Measurements from ENCODE around the gene OAS1.
A peak's percentile ranks its signal among the peaks of the same experiment; 100 is the strongest.

The OAS1 gene

DNA sequence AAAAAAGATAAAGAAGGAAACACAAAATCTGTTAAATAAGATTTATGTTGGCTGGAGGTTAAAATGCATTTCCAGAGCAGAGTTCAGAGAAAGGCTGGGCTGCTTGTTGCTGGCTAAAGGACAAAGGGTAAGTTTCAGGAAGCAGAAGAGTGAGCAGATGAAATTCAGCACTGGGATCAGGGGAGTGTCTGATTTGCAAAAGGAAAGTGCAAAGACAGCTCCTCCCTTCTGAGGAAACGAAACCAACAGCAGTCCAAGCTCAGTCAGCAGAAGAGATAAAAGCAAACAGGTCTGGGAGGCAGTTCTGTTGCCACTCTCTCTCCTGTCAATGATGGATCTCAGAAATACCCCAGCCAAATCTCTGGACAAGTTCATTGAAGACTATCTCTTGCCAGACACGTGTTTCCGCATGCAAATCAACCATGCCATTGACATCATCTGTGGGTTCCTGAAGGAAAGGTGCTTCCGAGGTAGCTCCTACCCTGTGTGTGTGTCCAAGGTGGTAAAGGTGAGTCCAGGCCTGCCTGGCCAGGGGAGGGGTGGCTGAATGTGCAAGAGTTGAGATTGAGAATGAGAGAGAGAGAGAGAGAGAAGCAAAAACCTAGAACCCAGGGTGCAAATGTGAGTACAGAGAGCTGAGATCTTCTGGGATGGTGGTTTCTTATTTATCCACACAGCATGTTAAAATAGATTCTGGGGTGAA lies at the start of gene OAS1:
OAS1 (plus strand) TSS at position 251 of the 703 bp plus-strand sequence; CDS start at position 329, 78 bp downstream.
- peak; percentile 87 to 94 (median 89) for DNase-seq

DNA sequence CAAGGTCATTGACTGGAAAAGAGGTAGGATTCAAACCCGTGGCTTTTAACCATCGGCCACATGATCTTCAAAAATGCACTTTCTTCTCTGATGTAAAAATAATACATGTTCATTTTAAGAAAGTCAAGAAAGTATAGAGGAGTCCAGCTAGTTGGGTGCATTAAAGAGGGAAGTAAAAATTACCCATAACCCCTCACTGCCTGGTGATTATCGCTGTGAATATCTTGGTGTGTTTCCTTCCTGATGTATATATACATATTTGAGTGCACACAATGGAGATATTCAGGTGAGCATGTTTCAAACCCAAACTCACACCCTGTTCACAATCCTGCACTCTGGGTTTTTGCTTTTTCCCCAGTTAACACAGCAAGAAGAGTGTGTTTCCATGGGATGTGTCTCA lies 47.5 kb upstream of the OAS1 start:
- no peak for DNase-seq

GRCh38 chr12:112860181-112860580 lies 46.6 kb upstream of the OAS1 start:
- DNase-seq, result no peak

DNA sequence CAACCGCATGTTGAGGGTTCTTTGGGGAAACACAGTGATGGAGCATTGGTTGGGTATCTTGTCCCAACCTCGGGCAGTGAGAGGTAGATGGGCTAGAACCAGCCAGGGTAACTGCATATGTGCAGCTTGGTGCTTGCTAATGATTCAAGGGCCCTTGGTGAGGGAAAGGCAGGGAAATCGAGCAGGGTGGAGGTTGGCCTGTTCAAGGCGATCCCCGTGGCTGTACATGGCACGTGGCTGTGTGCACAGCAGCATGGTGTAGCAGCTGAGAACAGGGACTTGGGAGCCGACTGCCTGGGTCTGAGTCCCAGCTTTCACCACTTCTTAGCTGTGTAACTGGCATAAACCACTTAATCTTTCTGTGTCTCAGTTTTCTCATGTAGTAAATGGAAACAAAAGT lies 45.5 kb upstream of the OAS1 start:
- no peak for DNase-seq

DNA sequence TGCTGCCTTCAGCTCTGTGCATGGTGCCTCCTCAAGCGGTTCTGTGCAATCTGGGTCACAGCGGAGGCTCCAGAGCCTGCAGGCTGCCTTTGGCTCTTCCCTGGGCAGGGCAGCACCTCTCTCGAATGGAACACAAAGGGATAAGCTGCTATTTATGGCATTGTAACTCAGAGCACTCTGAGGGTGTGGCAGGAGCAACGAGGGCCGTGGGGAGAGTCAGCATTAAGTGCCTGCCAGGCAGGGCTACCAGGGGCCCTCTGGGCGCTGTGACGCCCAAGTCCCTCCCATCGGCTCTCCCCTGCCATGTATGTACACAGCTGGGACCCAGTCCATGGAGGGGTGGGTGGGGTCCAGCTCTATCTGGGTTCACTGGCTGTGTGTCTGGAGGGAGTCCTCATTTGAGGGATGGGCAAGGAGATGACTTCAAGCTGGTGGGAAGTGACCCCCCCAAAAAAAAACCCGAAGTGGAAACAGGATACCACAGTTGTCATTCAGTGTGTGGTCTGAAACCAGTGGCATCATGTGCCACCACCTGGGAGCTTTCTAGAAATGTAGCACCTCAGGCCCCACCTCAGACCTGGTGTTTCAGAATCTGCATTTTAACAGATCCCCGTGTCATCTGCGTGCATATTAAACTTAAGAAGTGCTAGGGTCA lies 44.0 kb upstream of the OAS1 start:
- no peak for DNase-seq

DNA sequence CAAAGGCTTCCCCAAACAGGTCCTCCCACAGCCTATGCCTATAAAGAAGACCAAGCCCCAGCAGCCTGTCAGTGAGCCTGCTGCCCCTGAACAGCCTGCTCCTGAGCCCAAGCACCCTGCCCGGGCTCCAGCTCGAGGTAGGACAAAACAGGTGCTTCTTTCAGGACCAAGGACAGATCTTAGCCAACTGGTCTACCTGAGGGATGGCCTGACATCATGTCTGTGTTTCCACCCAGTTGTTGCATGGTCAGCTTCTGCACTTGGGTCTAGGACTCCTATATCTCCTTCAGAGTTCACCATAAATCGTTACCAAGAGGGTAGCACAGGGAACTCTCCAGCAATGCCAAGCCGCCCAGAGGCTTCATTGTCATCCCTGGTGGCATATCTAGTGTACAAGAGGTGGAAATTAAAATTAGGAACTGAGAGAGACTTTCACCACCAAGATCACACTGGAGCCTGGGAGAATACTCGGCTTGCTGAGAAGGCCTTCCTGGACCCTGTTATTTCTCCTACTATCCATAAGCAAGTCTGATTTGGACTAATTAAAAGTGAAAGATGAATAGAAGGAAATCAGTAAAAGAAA lies 38.2 kb upstream of the OAS1 start:
- no peak for DNase-seq

DNA sequence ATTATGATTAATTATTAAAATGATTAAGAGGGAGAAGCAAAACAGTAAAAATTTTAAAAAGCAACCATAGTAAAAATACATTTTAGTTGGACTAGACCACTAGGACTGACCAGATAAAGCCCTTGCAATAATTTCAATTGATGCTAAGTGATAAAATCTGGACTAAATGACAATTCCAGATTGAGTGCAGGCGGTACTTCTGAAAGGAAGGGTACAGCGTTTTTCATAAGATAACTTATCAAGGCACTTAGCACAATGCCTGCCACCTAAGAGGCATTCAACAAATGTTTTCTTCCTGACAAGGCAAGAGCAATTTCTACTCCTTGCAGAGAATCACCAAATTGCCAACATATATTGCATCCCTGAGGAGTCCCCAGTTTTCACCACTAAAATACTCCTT lies 37.7 kb upstream of the OAS1 start:
- no peak for DNase-seq

- no peak for DNase-seq
Measured at GRCh38 chr12:112869778-112870177, 37.0 kb upstream of the OAS1 start.

GRCh38 chr12:112870267-112870980 lies 36.3 kb upstream of the OAS1 start:
- DNase-seq, result peak; percentile 38 to 48 (median 41)

GRCh38 chr12:112875608-112876007 lies 31.2 kb upstream of the OAS1 start:
- DNase-seq, result no peak

- DNase-seq, result no peak
Measured at GRCh38 chr12:112876506-112876905, 30.3 kb upstream of the OAS1 start.

GRCh38 chr12:112877006-112877405 lies 29.8 kb upstream of the OAS1 start:
- no peak for DNase-seq

DNA sequence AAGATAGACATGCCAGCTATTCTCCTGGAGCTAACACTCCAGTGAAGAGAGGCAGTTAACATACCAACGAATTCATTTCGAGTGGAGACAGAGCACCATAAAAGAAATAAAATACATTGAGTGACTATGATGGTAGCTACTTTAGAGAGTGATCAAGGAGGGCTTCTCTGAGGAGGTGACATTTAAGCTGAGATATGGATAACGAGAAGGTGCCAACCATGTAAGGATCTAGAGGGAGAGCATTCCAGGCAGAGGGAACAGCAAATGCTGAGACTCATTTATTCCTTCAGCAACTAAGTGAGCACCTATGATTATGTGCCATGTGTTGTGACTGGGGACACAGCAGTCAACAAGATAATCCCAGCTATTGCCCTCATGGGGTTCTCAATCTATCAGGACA lies 28.3 kb upstream of the OAS1 start:
- no peak for DNase-seq

DNA sequence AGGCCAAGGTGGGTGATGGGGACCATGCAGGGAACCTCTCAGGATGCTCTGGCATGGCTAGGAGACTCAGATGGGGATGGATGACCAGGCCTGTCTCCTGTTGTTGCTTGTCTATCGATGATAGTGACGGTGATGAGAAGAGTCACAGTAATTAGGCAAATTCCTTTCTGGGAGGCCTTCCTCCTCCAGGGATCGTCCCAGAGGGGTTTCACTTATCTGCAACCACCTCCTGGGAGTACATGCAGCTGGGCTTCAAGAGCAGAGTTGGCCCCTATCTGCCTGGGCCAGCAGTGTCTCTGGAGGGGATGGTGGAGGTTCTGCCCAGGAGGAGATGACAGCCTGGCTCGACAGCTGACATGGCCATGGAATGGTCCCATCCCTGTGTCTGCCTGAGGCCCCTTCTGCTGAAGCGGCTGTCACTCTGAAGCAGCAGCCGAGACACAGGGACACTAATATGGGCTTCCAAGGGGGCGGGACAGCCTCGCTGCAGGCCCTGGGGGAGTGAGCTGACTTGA lies 27.5 kb upstream of the OAS1 start:
- DNase-seq, result no peak

DNA sequence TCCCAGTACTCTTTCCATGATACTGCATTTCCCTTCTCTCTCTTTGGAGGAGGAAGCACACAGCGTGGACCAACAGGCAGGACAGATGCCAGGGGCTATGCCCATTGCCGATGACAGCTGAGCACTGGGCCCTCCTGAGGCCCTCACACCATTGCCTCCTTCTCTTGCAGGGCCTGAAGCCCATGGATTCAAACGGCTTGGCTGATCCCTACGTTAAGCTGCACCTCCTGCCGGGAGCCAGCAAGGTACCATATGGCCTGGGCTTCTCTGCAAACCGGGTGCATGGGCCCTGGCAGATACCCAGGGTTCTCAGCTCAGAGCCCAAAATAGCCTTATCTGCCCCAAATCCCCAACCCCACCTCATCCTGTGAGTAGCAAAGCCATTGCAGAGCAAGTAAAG lies 25.2 kb upstream of the OAS1 start:
- no peak for DNase-seq

GRCh38 chr12:112885236-112885635 lies 21.5 kb upstream of the OAS1 start:
- peak; percentile 57 to 84 (median 82) for DNase-seq

- peak; percentile 55 to 78 (median 77) for DNase-seq
Measured at GRCh38 chr12:112887550-112887949, 19.2 kb upstream of the OAS1 start.

GRCh38 chr12:112891093-112892024 lies 15.4 kb upstream of the OAS1 start:
- no peak for DNase-seq

- DNase-seq, result peak; percentile 35 to 55 (median 55)
Measured at GRCh38 chr12:112892856-112893255, 13.9 kb upstream of the OAS1 start.

- DNase-seq, result no peak
Measured at GRCh38 chr12:112894128-112894527, 12.6 kb upstream of the OAS1 start.

GRCh38 chr12:112898380-112898779 lies 8.4 kb upstream of the OAS1 start:
- no peak for DNase-seq
